OCI-LY7 (cell line): ENCODE data around the gene MICAL3.

Experiments
- EZH2phosphoT487 ChIP-seq: fragments of 200-600 bp; sonication (generic); IDR thresholded peaks from 2 replicates; pipeline ENCODE4 v1.6.1; 2018; ENCODE audit warnings: low read depth, borderline replicate concordance, mild to moderate bottlenecking, mixed run types, antibody characterized with exemption, low read length, moderate library complexity, mixed read lengths
- TF ChIP-seq, protein P1 (sequence below): fragments of 200-600 bp; sonication (generic); conservative IDR thresholded peaks from 2 replicates; pipeline ENCODE4 v1.5.1; 2014; ENCODE audit warnings: mild to moderate bottlenecking, antibody characterized with exemption, low read length, moderate library complexity, mixed read lengths

DNA sequence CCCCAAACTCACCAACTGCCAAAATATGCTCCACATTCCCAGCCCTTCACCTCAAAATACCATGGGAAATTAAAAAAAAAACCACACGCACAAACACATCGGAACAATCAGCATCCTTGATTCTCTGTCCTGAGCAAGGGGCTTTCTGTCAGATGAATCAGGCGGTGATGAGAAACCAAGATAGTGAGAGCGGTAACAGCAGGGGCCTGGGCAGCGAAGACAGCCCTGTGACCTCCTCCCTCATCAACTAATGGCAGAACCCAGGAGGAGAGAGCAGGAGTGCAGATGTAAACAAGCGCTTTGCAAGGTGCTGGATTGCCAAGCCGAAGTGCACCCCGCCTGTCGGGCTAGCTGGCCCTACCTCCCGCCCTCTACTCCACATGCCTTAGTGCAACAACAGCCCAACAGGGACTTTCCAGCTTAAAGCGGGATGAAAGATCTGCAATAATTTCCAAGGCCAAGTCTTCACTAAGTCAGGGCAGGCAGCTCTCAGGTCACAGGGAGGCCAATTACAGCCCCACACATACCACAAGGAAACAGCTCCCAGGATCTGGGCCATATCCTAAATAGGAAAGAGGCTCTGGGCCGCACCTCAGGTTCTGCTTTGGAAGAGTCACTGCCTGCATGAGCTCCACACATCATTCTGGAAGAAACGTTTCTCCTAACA, 177.9 kb downstream of the MICAL3 start:
- TF ChIP-seq, protein P1, sequence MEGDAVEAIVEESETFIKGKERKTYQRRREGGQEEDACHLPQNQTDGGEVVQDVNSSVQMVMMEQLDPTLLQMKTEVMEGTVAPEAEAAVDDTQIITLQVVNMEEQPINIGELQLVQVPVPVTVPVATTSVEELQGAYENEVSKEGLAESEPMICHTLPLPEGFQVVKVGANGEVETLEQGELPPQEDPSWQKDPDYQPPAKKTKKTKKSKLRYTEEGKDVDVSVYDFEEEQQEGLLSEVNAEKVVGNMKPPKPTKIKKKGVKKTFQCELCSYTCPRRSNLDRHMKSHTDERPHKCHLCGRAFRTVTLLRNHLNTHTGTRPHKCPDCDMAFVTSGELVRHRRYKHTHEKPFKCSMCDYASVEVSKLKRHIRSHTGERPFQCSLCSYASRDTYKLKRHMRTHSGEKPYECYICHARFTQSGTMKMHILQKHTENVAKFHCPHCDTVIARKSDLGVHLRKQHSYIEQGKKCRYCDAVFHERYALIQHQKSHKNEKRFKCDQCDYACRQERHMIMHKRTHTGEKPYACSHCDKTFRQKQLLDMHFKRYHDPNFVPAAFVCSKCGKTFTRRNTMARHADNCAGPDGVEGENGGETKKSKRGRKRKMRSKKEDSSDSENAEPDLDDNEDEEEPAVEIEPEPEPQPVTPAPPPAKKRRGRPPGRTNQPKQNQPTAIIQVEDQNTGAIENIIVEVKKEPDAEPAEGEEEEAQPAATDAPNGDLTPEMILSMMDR: no peak
- no peak for TF ChIP-seq EZH2phosphoT487
